ENCODE results near the gene POLA2. TPM values are rescaled to one million over a fixed set of nuclear protein-coding genes. Genes with fewer than 3 reads are reported as not detected.

The POLA2 gene
- total and polyA plus RNA-seq, 2 donors (not counting 3 experiments of a cell fraction or from before 2014, with no cell fraction given): 24.0 to 30.0 TPM

- FAIRE-seq (peak; percentile 97), DNase-seq (ENCODE audit: low read depth, low spot score) (peak; percentile 87)
- Histone ChIP-seq H3K4me2 (ENCODE audit: insufficient read depth, low read length) (peak overlapping the region; percentile 35), H2AFZ (ENCODE audit: low read depth, low read length) (no peak overlapping the region), H3K4me1 (ENCODE audit: control insufficient read depth, extremely low read depth, insufficient read depth, low read length) (peaks cover 29% of the 10 kb centered on the region), H3K27ac (ENCODE audit: insufficient read depth, low read depth, low read length) (peak overlapping the region; percentile 35), H3K9me3 (replicated peaks; ENCODE audit: control insufficient read depth, insufficient read depth, low read length) (no peaks in the 10 kb centered on the region), H3K79me2 (ENCODE audit: control insufficient read depth, insufficient read depth, low read length) (no peaks in the 10 kb centered on the region), H3K27me3 (ENCODE audit: control insufficient read depth in 2 of 2, insufficient read depth in 2 of 2, low read length in 2 of 2) (no peaks in the 10 kb centered on the region), H4K20me1 (replicated peaks; ENCODE audit: control insufficient read depth, extremely low read depth, insufficient read depth, low read length) (no peaks in the 10 kb centered on the region), H3K4me3 (replicated peaks in 1 of 3; ENCODE audit: insufficient read depth in 1 of 3, low read depth in 1 of 3, low read length in 3 of 3) (no peak overlapping the region), H3K9ac (replicated peaks; ENCODE audit: extremely low read depth, insufficient read depth, low read length) (peak overlapping the region; percentile 11), H3K36me3 (ENCODE audit: control insufficient read depth in 2 of 2, extremely low read depth in 1 of 2, insufficient read depth in 2 of 2, low read length in 2 of 2) (peaks cover 5 to 6% of the 10 kb centered on the region in 2 experiments), H3K9me1 (replicated peaks; ENCODE audit: control insufficient read depth, extremely low read depth, insufficient read depth, low read length) (no peaks in the 10 kb centered on the region)
- dilution Hi-C loops (cut with MboI; ENCODE audit: extremely low pct_ligation_motif_present, low sequenced_read_pairs) (no loop called here), intact Hi-C loops (cut with micrococcal nuclease) (loop anchor here (1.0 kb wide), 3 partner anchors 10 to 25 kb away; no protein-coding TSS in a partner anchor)
- peak; percentile 62 for TF ChIP-seq GATA2 (IDR thresholded peaks at IDR 0.05; ENCODE audit: insufficient read depth, insufficient read length, low read depth, low read length)
- TF ChIP-seq POLR2A (IDR thresholded peaks at IDR 0.05; ENCODE audit: low read depth, low read length): peak; percentile 57
- no peak for TF ChIP-seq FOS (IDR thresholded peaks at IDR 0.05; ENCODE audit: borderline replicate concordance, insufficient read depth, low read length)
- TF ChIP-seq POLR2AphosphoS5 (IDR thresholded peaks at IDR 0.05; ENCODE audit: insufficient read depth, low read depth, low read length): peak; percentile 71
- BruUV-seq (replicated peaks): TSS peak; percentile 55
- CTCF ChIA-PET: interaction anchor here (2.0 to 9.8 kb wide), 4 partner anchors 12 to 39 kb away, joined by 14 to 103 read pairs (median 37); partner anchors contain the start of gene CDC42EP2
- POLR2A ChIA-PET: interaction anchor here (0.7 to 1.0 kb wide), 2 partner anchors 9 to 15 kb away, joined by 5 to 11 read pairs; no protein-coding TSS in a partner anchor
These were observed 28.8 kb downstream of the POLA2 start for GRCh38 chr11:65290448-65291165.

- Histone ChIP-seq H3K9me1 (replicated peaks; ENCODE audit: control insufficient read depth, extremely low read depth, insufficient read depth, low read length) (no peaks in the 10 kb centered on the region), H3K4me1 (ENCODE audit: control insufficient read depth, extremely low read depth, insufficient read depth, low read length) (peaks cover 29% of the 10 kb centered on the region), H3K4me2 (ENCODE audit: insufficient read depth, low read length) (peak overlapping the region; percentile 35), H3K9ac (replicated peaks; ENCODE audit: extremely low read depth, insufficient read depth, low read length) (peak overlapping the region; percentile 10), H4K20me1 (replicated peaks; ENCODE audit: control insufficient read depth, extremely low read depth, insufficient read depth, low read length) (no peaks in the 10 kb centered on the region), H2AFZ (ENCODE audit: low read depth, low read length) (no peak overlapping the region), H3K9me3 (replicated peaks; ENCODE audit: control insufficient read depth, insufficient read depth, low read length) (no peaks in the 10 kb centered on the region), H3K36me3 (ENCODE audit: control insufficient read depth in 2 of 2, extremely low read depth in 1 of 2, insufficient read depth in 2 of 2, low read length in 2 of 2) (peaks cover 5 to 6% of the 10 kb centered on the region in 2 experiments), H3K4me3 (replicated peaks in 1 of 3; ENCODE audit: insufficient read depth in 1 of 3, low read depth in 1 of 3, low read length in 3 of 3) (no peak overlapping the region), H3K79me2 (ENCODE audit: control insufficient read depth, insufficient read depth, low read length) (no peaks in the 10 kb centered on the region), H3K27me3 (ENCODE audit: control insufficient read depth in 2 of 2, insufficient read depth in 2 of 2, low read length in 2 of 2) (no peaks in the 10 kb centered on the region), H3K27ac (ENCODE audit: insufficient read depth, low read depth, low read length) (peak overlapping the region; percentile 35)
- intact Hi-C loops (cut with micrococcal nuclease): loop anchor here (1.0 to 2.0 kb wide), 3 partner anchors 11 to 24 kb away; no protein-coding TSS in a partner anchor
- ChIA-PET CTCF (interaction anchor here (0.8 to 9.8 kb wide), 8 partner anchors 12 to 66 kb away, joined by 3 to 103 read pairs (median 9); partner anchors contain the start of gene CDC42EP2), POLR2A (interaction anchor here (1.3 to 1.5 kb wide), 2 partner anchors 12 to 16 kb away, joined by 3 to 4 read pairs; no protein-coding TSS in a partner anchor)
- FAIRE-seq: peak; percentile 72
- dilution Hi-C loops (cut with MboI; ENCODE audit: extremely low pct_ligation_motif_present, low sequenced_read_pairs): no loop called here
- no TSS peak for BruUV-seq (replicated peaks)
- TF ChIP-seq MYC (IDR thresholded peaks at IDR 0.05; ENCODE audit: low read depth, low read length): no peak
- peak; percentile 50 for DNase-seq (ENCODE audit: low read depth, low spot score)
These were observed 29.9 kb downstream of the POLA2 start for GRCh38 chr11:65291613-65292012.

All from endothelial cell of umbilical vein (primary cell).